Trophoblast cell (in vitro differentiated cells and primary cell): ENCODE results near the gene IFT80.
A peak's percentile ranks its signal among the peaks of the same experiment; 100 is the strongest.

Experiments used
- DNase-seq, 2 donors: peaks; one replicate each; pipeline ENCODE4 v3.0.0-alpha.2; 2016
- H2AFZ ChIP-seq: 2 replicates; pipeline ENCODE4 v1.6.1; 2013; ENCODE audit warnings: low read length, moderate library complexity, mild to moderate bottlenecking; ENCODE audit not compliant: insufficient read depth, poor library complexity
- H2AK5ac ChIP-seq: 2 replicates; pipeline ENCODE4 v1.6.1; 2013; ENCODE audit warnings: mild to moderate bottlenecking, low read length
- H2BK120ac ChIP-seq: 2 replicates; pipeline ENCODE4 v1.6.1; 2013; ENCODE audit warnings: low read length, mild to moderate bottlenecking, moderate library complexity; ENCODE audit not compliant: insufficient read depth, poor library complexity
- H2BK12ac ChIP-seq: 2 replicates; pipeline ENCODE4 v1.6.1; 2013; ENCODE audit warnings: mild to moderate bottlenecking, low read length, moderate library complexity
- H2BK5ac ChIP-seq: 2 replicates; pipeline ENCODE4 v1.6.1; 2013; ENCODE audit warnings: low read length, low read depth, moderate library complexity, mild to moderate bottlenecking; ENCODE audit not compliant: poor library complexity
- H3K14ac ChIP-seq: 2 replicates; pipeline ENCODE4 v1.6.1; 2013; ENCODE audit warnings: mild to moderate bottlenecking, low read length
- H3K18ac ChIP-seq: 2 replicates; pipeline ENCODE4 v1.6.1; 2013; ENCODE audit warnings: mild to moderate bottlenecking, low read length
- H3K23ac ChIP-seq: 2 replicates; pipeline ENCODE4 v1.6.1; 2013; ENCODE audit warnings: low read length
- H3K27ac ChIP-seq: 2 replicates; pipeline ENCODE4 v1.5.1; 2013; ENCODE audit warnings: low read depth, mild to moderate bottlenecking, inconsistent platforms, low read length, moderate library complexity
- H3K27me3 ChIP-seq: 2 replicates; pipeline ENCODE4 v1.6.1; 2013; ENCODE audit warnings: inconsistent platforms, mild to moderate bottlenecking, low read length, moderate library complexity; ENCODE audit not compliant: insufficient read depth
- H3K36me3 ChIP-seq, 2 experiments: 1 replicate in 1 of 2; 2 replicates in 1 of 2; pipeline ENCODE4 v1.6.1; 2013; ENCODE audit warnings: low read length in 2 of 2, mild to moderate bottlenecking in 2 of 2, moderate library complexity in 1 of 2; ENCODE audit not compliant: insufficient read depth in 2 of 2, control insufficient read depth in 1 of 2
- H3K4ac ChIP-seq: 2 replicates; pipeline ENCODE4 v1.6.1; 2013; ENCODE audit warnings: low read depth, mild to moderate bottlenecking, low read length, moderate library complexity
- H3K4me1 ChIP-seq, 2 experiments: 1 replicate in 1 of 2; 2 replicates in 1 of 2; pipeline ENCODE4 v1.6.1; 2013; ENCODE audit warnings: low read length in 2 of 2, mild to moderate bottlenecking in 2 of 2, moderate library complexity in 1 of 2; ENCODE audit not compliant: insufficient read depth in 2 of 2, control insufficient read depth in 1 of 2
- H3K4me2 ChIP-seq: 2 replicates; pipeline ENCODE4 v1.6.1; 2013; ENCODE audit warnings: inconsistent platforms, mild to moderate bottlenecking, low read length, moderate library complexity
- H3K4me3 ChIP-seq: 2 replicates; pipeline ENCODE4 v1.5.1; 2013; ENCODE audit warnings: mild to moderate bottlenecking, low read depth, low read length, inconsistent platforms
- H3K79me1 ChIP-seq: one replicate; pipeline ENCODE4 v1.6.1; 2013; ENCODE audit warnings: low read length
- H3K79me2 ChIP-seq: 2 replicates; pipeline ENCODE4 v1.6.1; 2013; ENCODE audit warnings: low read length, mild to moderate bottlenecking; ENCODE audit not compliant: control insufficient read depth, insufficient read depth, poor library complexity
- H3K9ac ChIP-seq: 2 replicates; pipeline ENCODE4 v1.6.1; 2013; ENCODE audit warnings: mild to moderate bottlenecking, low read length
- H3K9me3 ChIP-seq: 2 replicates; pipeline ENCODE4 v1.6.1; 2013; ENCODE audit warnings: low read depth, mild to moderate bottlenecking, control low read depth, inconsistent platforms, low read length; ENCODE audit not compliant: insufficient read depth
- H4K12ac ChIP-seq: 2 replicates; pipeline ENCODE4 v1.6.1; 2013; ENCODE audit warnings: low read depth, mild to moderate bottlenecking, low read length, moderate library complexity
- H4K8ac ChIP-seq: 2 replicates; pipeline ENCODE4 v1.6.1; 2013; ENCODE audit warnings: low read depth, mild to moderate bottlenecking, low read length, moderate library complexity
- H4K91ac ChIP-seq: one replicate; pipeline ENCODE4 v1.6.1; 2013; ENCODE audit warnings: low read depth, mild to moderate bottlenecking, low read length, moderate library complexity
- WGBS: extraction: QIAGEN DNeasy Blood & Tissue Kit; methylation state at CpG from one replicate; pipeline ENCODE4 v1.1.7; 2013; ENCODE audit warnings: missing lambda C conversion rate; ENCODE audit not compliant: insufficient read length, insufficient coverage; ENCODE audit errors: extremely low coverage; 5-methylcytosine and 5-hydroxymethylcytosine counted together

The IFT80 gene

DNA sequence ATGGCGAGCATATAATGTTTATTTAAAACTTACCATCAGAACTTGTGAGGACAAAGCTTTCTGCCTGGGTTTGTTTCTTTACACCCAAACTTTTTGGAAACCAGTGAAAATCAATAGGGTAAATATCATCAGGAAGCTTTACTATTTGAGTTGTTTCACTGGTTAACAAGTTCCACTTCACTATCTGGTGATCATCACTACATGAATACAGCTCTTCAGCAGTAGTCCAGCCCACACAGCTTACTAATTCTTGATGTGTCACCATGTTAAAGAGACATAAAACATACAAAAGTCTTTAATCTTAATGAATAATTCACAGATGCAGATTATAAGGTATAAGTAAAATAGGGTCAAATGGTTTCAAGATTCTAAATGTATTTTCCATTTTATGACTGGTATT is 17.6 kb downstream of the IFT80 start:
- WGBS, result no CpG with 5 or more reads among the region's 1 CpG
- no peak for DNase-seq
- Histone ChIP-seq H3K9me3 (no peaks in the 10 kb centered on the region), H3K27me3 (no peaks in the 10 kb centered on the region), H3K9ac (no peak overlapping the region), H3K27ac (no peak overlapping the region), H3K4me3 (no peak overlapping the region), H3K14ac (no peak overlapping the region), H4K91ac (no peak overlapping the region), H2BK5ac (no peak overlapping the region), H3K79me1 (peaks cover 2% of the 10 kb centered on the region), H3K4me1 (peaks cover 5 to 7% of the 10 kb centered on the region in 2 experiments), H2BK120ac (no peak overlapping the region), H4K12ac (no peak overlapping the region), H3K79me2 (no peaks in the 10 kb centered on the region), H4K8ac (no peak overlapping the region), H3K23ac (no peak overlapping the region), H3K36me3 (no peaks in the 10 kb centered on the region), H3K4me2 (no peak overlapping the region), H2BK12ac (no peak overlapping the region), H3K4ac (no peak overlapping the region), H3K18ac (no peak overlapping the region), H2AK5ac (no peak overlapping the region), H2AFZ (no peak overlapping the region)

GRCh38 chr3:160379628-160380214 is 19.3 kb downstream of the IFT80 start:
- Histone ChIP-seq H3K36me3 (no peaks in the 10 kb centered on the region), H2BK12ac (no peak overlapping the region), H3K4me2 (no peak overlapping the region), H3K4me1 (peaks cover 5 to 7% of the 10 kb centered on the region in 2 experiments), H3K79me1 (peaks cover 2% of the 10 kb centered on the region), H2BK120ac (no peak overlapping the region), H3K18ac (no peak overlapping the region), H4K8ac (no peak overlapping the region), H3K27ac (peak overlapping the region; percentile 20), H3K9me3 (no peaks in the 10 kb centered on the region), H3K4me3 (no peak overlapping the region), H2AFZ (no peak overlapping the region), H3K14ac (no peak overlapping the region), H4K12ac (no peak overlapping the region), H3K27me3 (no peaks in the 10 kb centered on the region), H2BK5ac (no peak overlapping the region), H4K91ac (no peak overlapping the region), H3K23ac (no peak overlapping the region), H3K79me2 (no peaks in the 10 kb centered on the region), H2AK5ac (no peak overlapping the region), H3K9ac (no peak overlapping the region), H3K4ac (no peak overlapping the region)
- peak in 1 of 2 donors; percentile 25 for DNase-seq
- no CpG with 5 or more reads among the region's 4 CpGs for WGBS

- no peak overlapping the region for H2AFZ ChIP-seq
- no peak overlapping the region for H3K14ac ChIP-seq
- H3K9me3 ChIP-seq, result no peaks in the 10 kb centered on the region
- peaks cover 2% of the 10 kb centered on the region in 2 experiments for H3K36me3 ChIP-seq
- no peak for DNase-seq
- WGBS, result no CpG with 5 or more reads among the region's 1 CpG
- H4K12ac ChIP-seq, result no peak overlapping the region
- H2BK5ac ChIP-seq, result no peak overlapping the region
- H3K27ac ChIP-seq, result no peak overlapping the region
- peaks cover 2% of the 10 kb centered on the region for H3K79me1 ChIP-seq
- H2AK5ac ChIP-seq, result no peak overlapping the region
- H3K4ac ChIP-seq, result no peak overlapping the region
- H3K79me2 ChIP-seq, result no peaks in the 10 kb centered on the region
- H2BK12ac ChIP-seq, result no peak overlapping the region
- peaks cover 5% of the 10 kb centered on the region in 2 experiments for H3K4me1 ChIP-seq
- no peak overlapping the region for H3K4me3 ChIP-seq
- no peak overlapping the region for H3K18ac ChIP-seq
- H2BK120ac ChIP-seq, result no peak overlapping the region
- H3K27me3 ChIP-seq, result no peaks in the 10 kb centered on the region
- H3K4me2 ChIP-seq, result no peak overlapping the region
- H4K8ac ChIP-seq, result no peak overlapping the region
- no peak overlapping the region for H4K91ac ChIP-seq
- H3K9ac ChIP-seq, result no peak overlapping the region
- H3K23ac ChIP-seq, result no peak overlapping the region
These were observed 20.5 kb downstream of the IFT80 start for GRCh38 chr3:160378331-160379109.

GRCh38 chr3:160376681-160377080 is 22.3 kb downstream of the IFT80 start:
- H2BK5ac ChIP-seq, result no peak overlapping the region
- no peak overlapping the region for H4K91ac ChIP-seq
- H3K9me3 ChIP-seq, result no peaks in the 10 kb centered on the region
- no peak overlapping the region for H3K14ac ChIP-seq
- no peak overlapping the region for H3K4me3 ChIP-seq
- no peak overlapping the region for H3K23ac ChIP-seq
- H3K36me3 ChIP-seq, result peaks cover 2% of the 10 kb centered on the region in 2 experiments
- no peak overlapping the region for H2AFZ ChIP-seq
- H3K18ac ChIP-seq, result no peak overlapping the region
- no peak overlapping the region for H3K4me2 ChIP-seq
- H3K27ac ChIP-seq, result no peak overlapping the region
- whole genome bisulfite sequencing, result no CpG with 5 or more reads among the region's 2 CpGs
- no peak overlapping the region for H2BK12ac ChIP-seq
- H3K79me1 ChIP-seq, result peaks cover 2% of the 10 kb centered on the region
- no peak for DNase-seq
- H2AK5ac ChIP-seq, result no peak overlapping the region
- no peaks in the 10 kb centered on the region for H3K27me3 ChIP-seq
- no peak overlapping the region for H2BK120ac ChIP-seq
- H3K9ac ChIP-seq, result no peak overlapping the region
- H3K79me2 ChIP-seq, result no peaks in the 10 kb centered on the region
- H4K12ac ChIP-seq, result no peak overlapping the region
- peaks cover 5% of the 10 kb centered on the region in 2 experiments for H3K4me1 ChIP-seq
- no peak overlapping the region for H4K8ac ChIP-seq
- no peak overlapping the region for H3K4ac ChIP-seq
